ENCODE measurements around the gene MLPH. TPM values are rescaled to one million over a fixed set of nuclear protein-coding genes. Genes with fewer than 3 reads are reported as not detected.

Gene MLPH
- polyA plus RNA-seq, 3 donors: not detected

GRCh38 chr2:237558961-237559641, 72.0 kb downstream of the MLPH start:
- H3K4me1 Mint-ChIP-seq: no peaks in the 10 kb centered on the region
- no peak overlapping the region for H3K27ac Mint-ChIP-seq
- no peaks in the 10 kb centered on the region for H3K27me3 ChIP-seq (ENCODE audit: control insufficient read depth in 2 of 2, insufficient read depth in 2 of 2, low read length in 2 of 2)
- no peak for DNase-seq
- H3K4me3 Mint-ChIP-seq: no peak overlapping the region
- no peaks in the 10 kb centered on the region for H3K36me3 ChIP-seq (replicated peaks in 1 of 2; ENCODE audit: control insufficient read depth in 1 of 2, insufficient read depth in 2 of 2, low read length in 2 of 2)
- no peaks in the 10 kb centered on the region for H3K79me2 ChIP-seq (ENCODE audit: insufficient read depth, low read length)
- H3K4me2 ChIP-seq (replicated peaks; ENCODE audit: extremely low read depth, low read length, poor library complexity, severe bottlenecking): no peak overlapping the region
- no peak for TF ChIP-seq CTCF (IDR thresholded peaks at IDR 0.05)
- H3K9me3 ChIP-seq (replicated peaks in 1 of 2; ENCODE audit: control insufficient read depth in 1 of 2, insufficient read depth in 1 of 2, low read length in 2 of 2): peaks cover 11 to 21% of the 10 kb centered on the region in 2 donors
- peaks cover 2 to 15% (median 9%) of the 10 kb centered on the region in 3 donors for H3K27me3 Mint-ChIP-seq (ENCODE audit: low read depth in 3 of 3)
- WGBS (ENCODE audit: insufficient coverage): 78% methylated on average over 15 of the region's 22 CpGs
- H2AFZ ChIP-seq (ENCODE audit: insufficient read depth, low read depth, low read length, poor library complexity, severe bottlenecking): no peak overlapping the region
- no peaks in the 10 kb centered on the region for H4K20me1 ChIP-seq (ENCODE audit: insufficient read depth, low read length)
- H3K4me3 ChIP-seq (replicated peaks in 1 of 3; ENCODE audit: low read depth in 2 of 3, low read length in 3 of 3): no peak overlapping the region
- H3K9me3 Mint-ChIP-seq: peaks cover 1 to 29% (median 13%) of the 10 kb centered on the region in 7 donors
- no peak overlapping the region for H3K27ac ChIP-seq (ENCODE audit: low read depth in 1 of 2, low read length in 2 of 2)
- intact Hi-C loops (cut with micrococcal nuclease): no loop called here
- no peak overlapping the region for H3K9ac ChIP-seq (ENCODE audit: insufficient read depth, low read length, poor library complexity, severe bottlenecking)
- H3K36me3 Mint-ChIP-seq: no peaks in the 10 kb centered on the region
- no peaks in the 10 kb centered on the region for H3K4me1 ChIP-seq (ENCODE audit: control insufficient read depth in 1 of 2, insufficient read depth in 2 of 2, low read length in 2 of 2)

DNA sequence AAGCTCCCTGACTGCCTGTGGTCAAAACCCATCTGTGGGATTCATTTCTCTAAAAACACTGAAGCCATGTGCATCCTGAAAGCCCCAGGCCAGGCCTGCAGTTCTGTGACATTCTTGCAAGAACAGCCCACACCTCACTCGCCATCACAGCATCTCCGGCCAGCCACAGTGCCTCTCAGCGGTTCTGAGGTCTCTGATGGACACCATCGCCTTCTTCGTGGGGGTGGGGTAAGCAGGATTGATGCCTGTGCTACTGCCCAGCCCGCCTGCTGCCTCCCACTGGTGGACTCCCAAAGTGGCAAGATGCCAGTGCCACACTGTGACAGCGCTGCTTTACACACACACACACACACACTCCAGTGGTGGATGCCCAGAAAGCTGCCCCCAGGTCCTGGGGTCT, 74.2 kb downstream of the MLPH start:
- 93% methylated on average over 2 of the region's 7 CpGs for WGBS (ENCODE audit: insufficient coverage)
- peaks cover 2 to 14% (median 9%) of the 10 kb centered on the region in 3 donors for H3K27me3 Mint-ChIP-seq (ENCODE audit: low read depth in 3 of 3)
- no peak overlapping the region for H3K27ac ChIP-seq (ENCODE audit: low read depth in 1 of 2, low read length in 2 of 2)
- H3K79me2 ChIP-seq (ENCODE audit: insufficient read depth, low read length): no peaks in the 10 kb centered on the region
- H3K36me3 ChIP-seq (replicated peaks in 1 of 2; ENCODE audit: control insufficient read depth in 1 of 2, insufficient read depth in 2 of 2, low read length in 2 of 2): no peaks in the 10 kb centered on the region
- no peak overlapping the region for H3K4me2 ChIP-seq (replicated peaks; ENCODE audit: extremely low read depth, low read length, poor library complexity, severe bottlenecking)
- peaks cover 0 to 9% (median 5%) of the 10 kb centered on the region in 7 donors for H3K9me3 Mint-ChIP-seq
- no peak overlapping the region for H3K9ac ChIP-seq (ENCODE audit: insufficient read depth, low read length, poor library complexity, severe bottlenecking)
- H3K4me1 Mint-ChIP-seq: no peaks in the 10 kb centered on the region
- no peak overlapping the region for H3K27ac Mint-ChIP-seq
- H3K4me1 ChIP-seq (ENCODE audit: control insufficient read depth in 1 of 2, insufficient read depth in 2 of 2, low read length in 2 of 2): no peaks in the 10 kb centered on the region
- no peaks in the 10 kb centered on the region for H3K36me3 Mint-ChIP-seq
- no peak for DNase-seq
- no peak overlapping the region for H3K4me3 Mint-ChIP-seq
- H2AFZ ChIP-seq (ENCODE audit: insufficient read depth, low read depth, low read length, poor library complexity, severe bottlenecking): no peak overlapping the region
- H3K9me3 ChIP-seq (replicated peaks in 1 of 2; ENCODE audit: control insufficient read depth in 1 of 2, insufficient read depth in 1 of 2, low read length in 2 of 2): peaks cover under 1 to 4% of the 10 kb centered on the region in 2 donors
- no peak overlapping the region for H3K4me3 ChIP-seq (replicated peaks in 1 of 3; ENCODE audit: low read depth in 2 of 3, low read length in 3 of 3)
- no peak for TF ChIP-seq CTCF (IDR thresholded peaks at IDR 0.05)
- H4K20me1 ChIP-seq (ENCODE audit: insufficient read depth, low read length): no peaks in the 10 kb centered on the region
- H3K27me3 ChIP-seq (ENCODE audit: control insufficient read depth in 2 of 2, insufficient read depth in 2 of 2, low read length in 2 of 2): no peaks in the 10 kb centered on the region
- intact Hi-C loops (cut with micrococcal nuclease): no loop called here

Measured in CD14-positive monocyte (primary cell).